Ascending aorta (tissue), 2 donors: ENCODE data around the gene MAPT. TPM values are rescaled to one million over a fixed set of nuclear protein-coding genes. Genes with fewer than 3 reads are reported as not detected.

Experiments
- DNase-seq, 2 donors: peaks; one replicate each; pipeline ENCODE4 v3.0.0-alpha.2; 2019; ENCODE audit warnings: low spot score in 2 of 2
- H3K27ac ChIP-seq, 2 donors: fragments of 200-600 bp; sonication (generic); one replicate each; pipeline ENCODE4 v1.5.1; 2016 to 2017; ENCODE audit warnings: mild to moderate bottlenecking in 1 of 2
- H3K27me3 ChIP-seq: fragments of 200-600 bp; sonication (generic); one replicate; pipeline ENCODE4 v1.5.1; 2017
- H3K36me3 ChIP-seq, 2 donors: fragments of 200-600 bp; sonication (generic); one replicate each; pipeline ENCODE4 v1.5.1; 2016
- H3K4me1 ChIP-seq, 2 donors: fragments of 200-600 bp; sonication (generic); one replicate each; pipeline ENCODE4 v1.5.1; 2016 to 2017; ENCODE audit warnings: mild to moderate bottlenecking in 1 of 2
- H3K4me3 ChIP-seq, 2 donors: fragments of 200-600 bp; sonication (generic); one replicate each; pipeline ENCODE4 v1.5.1; 2016 to 2017; ENCODE audit warnings: mild to moderate bottlenecking in 1 of 2
- H3K9me3 ChIP-seq, 2 donors: fragments of 200-600 bp; sonication (generic); one replicate each; pipeline ENCODE4 v1.5.1; 2016
- CTCF ChIP-seq, 3 experiments: fragments of 200-600 bp in 2 of 3; fragments of 450-650 bp in 1 of 3; sonication (generic) in 2 of 3; IDR thresholded peaks; one replicate each; pipeline ENCODE4 v1.5.1; 2016 to 2019; ENCODE audit warnings: antibody characterized with exemption in 3 of 3, mild to moderate bottlenecking in 1 of 3, moderate library complexity in 1 of 3
- intact Hi-C: fragments of 100-400 bp; cut with DNase I; formaldehyde crosslinking; loops from one replicate; pipeline ENCODE4 v1.15.1; 2023
- total RNA-seq: library from RNA; depleted of rRNA; stranded (reverse); fragments of >200 nt; gene quantifications from one replicate; pipeline ENCODE4 v1.1.0, GENCODE V29; 2016

Gene MAPT
- total RNA-seq, 1 donor from 2014 or later: 0.32 TPM

GRCh38 chr17:45961206-45961605 lies 66.9 kb downstream of the MAPT start:
- no peak for DNase-seq
- Histone ChIP-seq H3K27me3 (no peaks in the 10 kb centered on the region), H3K4me3 (no peak overlapping the region), H3K9me3 (no peaks in the 10 kb centered on the region), H3K27ac (no peak overlapping the region), H3K36me3 (no peaks in the 10 kb centered on the region), H3K4me1 (no peaks in the 10 kb centered on the region)
- intact Hi-C loops: no loop called here
- no peak for TF ChIP-seq CTCF (IDR thresholded peaks at IDR 0.05)

GRCh38 chr17:45962221-45962972 lies 68.0 kb downstream of the MAPT start:
- no peak overlapping the region for H3K27ac ChIP-seq
- no peak for DNase-seq
- no peak for TF ChIP-seq CTCF (IDR thresholded peaks at IDR 0.05)
- H3K9me3 ChIP-seq: no peaks in the 10 kb centered on the region
- no peaks in the 10 kb centered on the region for H3K4me1 ChIP-seq
- intact Hi-C loops: no loop called here
- H3K36me3 ChIP-seq: no peaks in the 10 kb centered on the region
- H3K4me3 ChIP-seq: no peak overlapping the region
- H3K27me3 ChIP-seq: no peaks in the 10 kb centered on the region

GRCh38 chr17:45963283-45963682 lies 68.9 kb downstream of the MAPT start:
- no peak for DNase-seq
- no peaks in the 10 kb centered on the region for H3K27me3 ChIP-seq
- H3K9me3 ChIP-seq: no peaks in the 10 kb centered on the region

GRCh38 chr17:45963889-45964288 lies 69.5 kb downstream of the MAPT start:
- intact Hi-C loops: no loop called here
- TF ChIP-seq CTCF (IDR thresholded peaks at IDR 0.05): no peak

More at GRCh38 chr17:45963283-45963682, 68.9 kb downstream of the MAPT start:
- H3K36me3 ChIP-seq: no peaks in the 10 kb centered on the region
- H3K4me3 ChIP-seq: no peak overlapping the region
- intact Hi-C loops: no loop called here
- TF ChIP-seq CTCF (IDR thresholded peaks at IDR 0.05): no peak
- H3K4me1 ChIP-seq: no peaks in the 10 kb centered on the region
- H3K27ac ChIP-seq: no peak overlapping the region

GRCh38 chr17:45964634-45965033 lies 70.3 kb downstream of the MAPT start:
- no peak for TF ChIP-seq CTCF (IDR thresholded peaks at IDR 0.05)
- Histone ChIP-seq H3K4me1 (no peaks in the 10 kb centered on the region), H3K27ac (no peak overlapping the region), H3K4me3 (no peak overlapping the region), H3K9me3 (no peaks in the 10 kb centered on the region), H3K27me3 (no peaks in the 10 kb centered on the region), H3K36me3 (no peaks in the 10 kb centered on the region)
- DNase-seq: no peak
- intact Hi-C loops: no loop called here

More at GRCh38 chr17:45963889-45964288, 69.5 kb downstream of the MAPT start:
- no peak for DNase-seq
- Histone ChIP-seq H3K27me3 (no peaks in the 10 kb centered on the region), H3K4me3 (no peak overlapping the region), H3K9me3 (no peaks in the 10 kb centered on the region), H3K4me1 (no peaks in the 10 kb centered on the region), H3K36me3 (no peaks in the 10 kb centered on the region), H3K27ac (no peak overlapping the region)
